SJSA1 (cell line): ENCODE data around the gene HAVCR2. TPM values are rescaled to one million over a fixed set of nuclear protein-coding genes. Genes with fewer than 3 reads are reported as not detected.
"Not testable (repeated sequence)": the region's sequence is repeated elsewhere in the genome, so short reads cannot be mapped to it uniquely, and the experiment has no call there.

ENCODE experiments used
- DNase-seq, 2 experiments: peaks; one replicate each; pipeline ENCODE4 v3.0.0-alpha.2; 2015 to 2020; ENCODE audit warnings: low spot score in 2 of 2, low read depth in 1 of 2
- H3K27ac ChIP-seq: fragments of 250-450 bp; sonication (Bioruptor Pico); 2 replicates; pipeline ENCODE4 v1.5.1; 2020; ENCODE audit warnings: mild to moderate bottlenecking, moderate library complexity
- H3K27me3 ChIP-seq: fragments of 250-450 bp; sonication (Bioruptor Pico); replicated peaks from 2 replicates; pipeline ENCODE4 v1.5.1; 2020; ENCODE audit warnings: mild to moderate bottlenecking, moderate library complexity
- H3K36me3 ChIP-seq: fragments of 250-450 bp; sonication (Bioruptor Pico); 2 replicates; pipeline ENCODE4 v1.5.1; 2020; ENCODE audit warnings: mild to moderate bottlenecking
- H3K4me1 ChIP-seq: fragments of 250-450 bp; sonication (Bioruptor Pico); replicated peaks from 2 replicates; pipeline ENCODE4 v1.6.1; 2021; ENCODE audit warnings: mild to moderate bottlenecking
- H3K4me3 ChIP-seq: fragments of 250-450 bp; sonication (Bioruptor Pico); 2 replicates; pipeline ENCODE4 v1.5.1; 2020; ENCODE audit warnings: mild to moderate bottlenecking
- H3K9me3 ChIP-seq: fragments of 250-450 bp; sonication (Bioruptor Pico); replicated peaks from 2 replicates; pipeline ENCODE4 v1.5.1; 2020; ENCODE audit warnings: mild to moderate bottlenecking
- total RNA-seq: library from RNA; depleted of rRNA; stranded (reverse); fragments of >200 nt; shearing (Covaris generic); gene quantifications from 2 replicates; pipeline ENCODE4 v1.2.3, GENCODE V29; 2014; rRNA removed

The HAVCR2 gene
- total RNA-seq, 1 experiment from 2014 or later: 0.05 TPM

DNA sequence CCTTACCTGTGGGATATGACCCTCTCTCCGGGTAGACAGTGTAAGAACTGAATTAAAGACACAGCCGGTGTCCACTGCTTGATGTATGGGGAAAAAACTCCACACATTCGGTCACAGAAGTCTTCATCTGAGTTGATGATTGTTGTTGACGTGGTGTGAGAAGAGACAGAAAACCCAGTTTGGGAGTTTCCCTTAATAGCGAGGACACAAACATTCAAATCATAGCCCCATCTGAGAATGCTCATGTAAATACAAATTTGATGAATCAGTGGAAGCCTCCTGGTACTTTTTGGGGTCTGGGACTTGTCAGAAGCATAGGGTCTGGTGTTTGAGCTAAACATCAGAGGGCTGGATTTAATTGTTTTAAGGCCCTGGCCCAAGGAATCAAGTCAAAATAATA is 60.9 kb downstream of the HAVCR2 start:
- no peak for DNase-seq
- Histone ChIP-seq H3K9me3 (0 out of 2 replicates have a peak, but pooled peaks cover 2% of the 10 kb centered on the region), H3K4me3 (no peak overlapping the region), H3K27me3 (0 out of 2 replicates have a peak, but pooled peaks cover 2% of the 10 kb centered on the region), H3K4me1 (no peaks in the 10 kb centered on the region), H3K27ac (no peak overlapping the region), H3K36me3 (no peaks in the 10 kb centered on the region)

DNA sequence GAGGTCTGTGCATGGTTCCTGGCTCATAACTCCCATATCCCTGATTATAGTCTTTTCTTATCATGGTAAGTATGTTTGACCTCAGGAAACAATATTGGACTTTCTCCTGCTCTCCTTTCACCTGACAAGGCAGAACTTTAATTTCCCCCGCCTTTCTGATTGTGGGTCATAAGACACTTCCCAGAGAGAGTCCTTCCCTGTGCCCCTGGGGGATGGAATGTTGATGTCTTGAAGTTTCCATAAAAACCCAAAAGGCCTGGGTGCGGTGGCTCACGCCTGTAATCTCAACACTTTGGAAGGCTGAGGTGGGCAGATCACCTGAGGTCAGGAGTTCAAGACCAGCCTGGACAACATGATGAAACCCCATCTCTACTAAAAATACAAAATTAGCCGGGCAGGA is 61.8 kb downstream of the HAVCR2 start:
- H3K9me3 ChIP-seq, H3K27ac ChIP-seq, H3K27me3 ChIP-seq, H3K4me3 ChIP-seq, H3K36me3 ChIP-seq, H3K4me1 ChIP-seq, DNase-seq: not testable (repeated sequence)

DNA sequence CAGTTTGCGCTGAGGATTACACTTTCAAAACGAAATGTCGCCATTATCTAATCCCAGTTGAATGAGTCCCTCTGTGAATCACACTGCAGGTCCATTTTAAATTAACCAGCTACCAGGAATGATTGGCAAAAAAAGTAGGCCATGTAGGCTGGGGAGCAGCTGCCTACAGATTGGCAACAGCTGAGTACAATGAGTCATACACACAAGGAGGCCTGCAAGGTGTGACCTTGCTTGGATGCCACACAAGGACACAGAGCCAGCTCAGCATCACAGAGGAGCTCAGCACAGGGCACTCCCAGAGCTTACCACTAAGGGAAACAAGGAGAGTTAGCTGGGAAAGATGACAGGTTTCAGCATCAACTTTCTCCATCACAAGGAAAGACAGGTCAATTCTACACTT is 62.8 kb downstream of the HAVCR2 start:
- Histone ChIP-seq H3K27ac (no peak overlapping the region), H3K4me3 (no peak overlapping the region), H3K36me3 (no peaks in the 10 kb centered on the region), H3K4me1 (no peaks in the 10 kb centered on the region), H3K9me3 (0 out of 2 replicates have a peak, but pooled peaks cover 2% of the 10 kb centered on the region), H3K27me3 (0 out of 2 replicates have a peak, but pooled peaks cover 2% of the 10 kb centered on the region)
- DNase-seq: no peak

DNA sequence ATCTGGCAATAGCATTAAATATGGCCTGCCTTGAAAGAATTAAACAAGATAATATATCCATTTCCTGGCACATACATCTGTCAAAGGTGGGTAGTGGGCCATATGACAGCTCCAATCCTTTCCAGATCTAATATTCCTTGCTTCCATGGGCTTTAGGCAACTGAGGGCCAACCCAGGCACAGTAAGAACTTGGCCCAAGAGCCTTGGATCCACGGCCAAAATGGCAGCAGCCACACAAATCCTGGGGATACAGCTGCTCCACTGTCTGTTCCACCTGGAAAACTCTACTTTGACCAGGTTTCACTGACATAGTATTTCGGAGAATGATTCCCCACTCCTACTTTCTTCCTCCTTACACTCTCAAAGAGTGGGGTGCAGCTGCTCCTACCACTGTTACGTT is 63.2 kb downstream of the HAVCR2 start:
- no peaks in the 10 kb centered on the region for H3K4me1 ChIP-seq
- no peaks in the 10 kb centered on the region for H3K36me3 ChIP-seq
- H3K4me3 ChIP-seq: no peak overlapping the region
- 0 out of 2 replicates have a peak, but pooled peaks cover 2% of the 10 kb centered on the region for H3K9me3 ChIP-seq
- no peak for DNase-seq
- H3K27me3 ChIP-seq: 0 out of 2 replicates have a peak, but pooled peaks cover 2% of the 10 kb centered on the region
- no peak overlapping the region for H3K27ac ChIP-seq

DNA sequence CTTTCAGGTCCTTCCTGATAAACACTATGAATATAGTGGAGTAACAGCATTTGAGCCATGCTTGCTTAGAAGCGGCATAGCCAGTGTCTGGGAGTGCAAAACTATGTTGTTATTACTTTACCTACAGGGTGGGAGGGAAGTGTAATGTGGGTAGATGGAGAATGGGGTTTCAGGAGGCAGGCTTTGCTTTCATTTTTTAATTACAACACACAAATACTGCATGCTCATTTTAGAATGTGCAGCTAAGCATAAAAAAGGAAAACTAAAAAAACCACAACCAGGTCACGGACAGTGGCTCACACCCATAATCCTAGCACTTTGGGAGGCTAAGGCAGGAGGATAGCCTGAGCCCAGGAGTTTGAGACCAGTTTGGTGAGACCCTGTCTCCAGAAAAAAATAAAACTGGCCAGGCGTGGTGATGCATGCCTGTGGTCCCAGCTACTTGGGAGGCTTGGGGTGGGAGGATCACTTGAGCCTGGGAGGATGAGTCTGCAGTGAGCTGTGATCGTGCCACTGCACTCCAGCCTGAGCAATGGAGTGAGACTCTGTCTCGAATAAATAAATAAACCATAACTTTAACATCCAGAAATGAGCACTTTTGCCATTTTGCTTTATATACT is 70.2 kb downstream of the HAVCR2 start:
- no peak for DNase-seq
- Histone ChIP-seq H3K4me3 (no peak overlapping the region), H3K27me3 (no peaks in the 10 kb centered on the region; the same call in 1 of the 2 replicates), H3K4me1 (no peaks in the 10 kb centered on the region), H3K36me3 (no peaks in the 10 kb centered on the region), H3K27ac (no peak overlapping the region), H3K9me3 (no peaks in the 10 kb centered on the region)

Other genes with a start within 250 kb of the HAVCR2 start
- gene TIMD4, start 145.8 kb downstream of the HAVCR2 start, total RNA-seq: not detected in 2 replicates
- not detected in 2 replicates for gene HAVCR1, start 49.9 kb downstream of the HAVCR2 start, total RNA-seq
- 22.8 and 24.7 TPM in 2 replicates for gene MED7, start 33.8 kb upstream of the HAVCR2 start, total RNA-seq
- not detected in 2 replicates for gene GARIN3, start 57.2 kb upstream of the HAVCR2 start, total RNA-seq
- gene ITK, start 71.8 kb upstream of the HAVCR2 start, total RNA-seq: not detected in 2 replicates
- 0.06 and 4.1 TPM in 2 replicates for gene CYFIP2, start 157.1 kb upstream of the HAVCR2 start, total RNA-seq